ENCODE data around the gene SLIT3. TPM values are rescaled to one million over a fixed set of nuclear protein-coding genes. Genes with fewer than 3 reads are reported as not detected.

SLIT3 gene
- total and polyA plus RNA-seq, 9 of the 15 experiments (the other 6 are each of a cell fraction or from before 2014, with no cell fraction given) = 0.01 to 0.04 TPM; not detected in 7

- ChIA-PET POLR2A (no interaction called here), CTCF (ENCODE audit: low intra/inter-chr PET ratio) (no interaction called here)
- Histone ChIP-seq H3K9ac (ENCODE audit: insufficient read depth in 1 of 2, low read depth in 2 of 2, low read length in 2 of 2) (no peak overlapping the region), H3K4me2 (ENCODE audit: insufficient read depth, low read length) (no peak overlapping the region), H3K79me2 (ENCODE audit: control insufficient read depth, insufficient read depth, low read length) (no peaks in the 10 kb centered on the region), H4K20me1 (replicated peaks; ENCODE audit: control insufficient read depth, insufficient read depth, low read length) (no peaks in the 10 kb centered on the region), H3K4me1 (replicated peaks in 1 of 2; ENCODE audit: control insufficient read depth in 2 of 2, insufficient read depth in 2 of 2, low read length in 2 of 2) (no peaks in the 10 kb centered on the region), H3K9me3 (replicated peaks; ENCODE audit: control insufficient read depth, insufficient read depth, low read depth, low read length) (no peaks in the 10 kb centered on the region), H2AFZ (ENCODE audit: low read depth, low read length) (no peak overlapping the region), H3K36me3 (ENCODE audit: control insufficient read depth, insufficient read depth, low read length) (no peaks in the 10 kb centered on the region), H3K27ac (ENCODE audit: extremely low read depth, low read depth, low read length) (no peak overlapping the region), H3K4me3 (no peak overlapping the region), H3K9me1 (ENCODE audit: control insufficient read depth, insufficient read depth, low read length) (no peaks in the 10 kb centered on the region), H3K27me3 (ENCODE audit: control insufficient read depth in 2 of 2, insufficient read depth in 2 of 2, low read length in 2 of 2) (peaks cover 0 to 6% of the 10 kb centered on the region in 2 experiments; a peak in 3 of 5 replicates)
- intact Hi-C loops (cut with micrococcal nuclease) (no loop called here), in situ Hi-C loops (cut with MboI) (no loop called here)
- FAIRE-seq (no peak), DNase-seq (ENCODE audit: extremely low read depth in 1 of 4, low spot score in 3 of 4) (no peak), ATAC-seq (no peak)
- 0% methylated on average over 2 of the region's 2 CpGs for WGBS (ENCODE audit: insufficient coverage, low coverage, missing lambda C conversion rate)
- TF ChIP-seq, protein P1, sequence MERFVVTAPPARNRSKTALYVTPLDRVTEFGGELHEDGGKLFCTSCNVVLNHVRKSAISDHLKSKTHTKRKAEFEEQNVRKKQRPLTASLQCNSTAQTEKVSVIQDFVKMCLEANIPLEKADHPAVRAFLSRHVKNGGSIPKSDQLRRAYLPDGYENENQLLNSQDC (CRISPR knock-in tag; IDR thresholded peaks at IDR 0.05) = no peak
- TF ChIP-seq TCF7 (IDR thresholded peaks at IDR 0.05; ENCODE audit: borderline replicate concordance) (no peak), PCBP1 (IDR thresholded peaks at IDR 0.05; ENCODE audit: low read depth, low read length, poor library complexity, severe bottlenecking) (no peak), MNT (conservative IDR thresholded peaks at IDR 0.05) (no peak), TEAD2 (tag; IDR thresholded peaks at IDR 0.05) (no peak), TRIM28 (IDR thresholded peaks at IDR 0.05) (no peak), RAD51 (IDR thresholded peaks at IDR 0.05; ENCODE audit: borderline replicate concordance, low read depth) (no peak)
- no TSS peak for BruUV-seq (replicated peaks)
Measured at GRCh38 chr5:169050146-169050571, 250.8 kb downstream of the SLIT3 start.
